COLO668 (cell line): ENCODE results near the gene TMC3.

ENCODE experiments used
- DNase-seq: peaks from one replicate; lab custom pipeline; 2025; ENCODE audit not compliant: unreplicated experiment; lab: John Stamatoyannopoulos, UW

TMC3 gene

DNA sequence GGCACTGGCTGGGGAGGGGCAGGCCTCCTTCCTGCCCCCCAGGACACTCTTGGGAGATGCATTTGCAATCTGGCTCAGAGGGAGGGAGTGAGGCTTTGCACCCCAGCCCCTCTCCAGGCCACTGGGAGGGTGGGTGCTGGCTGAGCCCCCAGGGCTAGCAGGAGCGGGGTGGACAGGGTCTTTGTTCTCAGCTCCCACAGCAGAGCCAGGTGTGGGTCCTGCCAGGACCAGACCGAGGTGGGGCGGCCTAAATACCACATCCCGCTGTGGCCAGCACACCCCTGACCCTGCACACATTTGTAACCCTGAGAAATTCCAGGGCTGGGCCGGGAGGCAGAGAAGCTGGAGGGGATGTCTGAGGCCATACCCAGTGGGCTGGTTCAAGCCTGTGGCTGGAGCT, 91.1 kb downstream of the TMC3 start:
- DNase-seq: no peak

DNA sequence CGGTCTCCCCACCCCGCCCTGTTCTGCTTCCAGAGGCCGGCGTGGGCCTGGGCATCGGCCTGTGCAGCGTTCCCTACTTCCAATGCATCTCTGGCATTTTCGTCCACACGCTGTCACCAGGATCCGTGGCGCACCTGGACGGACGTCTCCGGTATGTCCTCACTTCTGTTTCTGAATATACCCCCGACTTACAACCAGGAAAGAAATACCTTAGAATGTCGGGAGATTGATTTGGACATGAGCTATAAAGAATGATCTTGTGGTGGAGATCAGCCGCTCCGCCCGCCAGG, 91.5 kb downstream of the TMC3 start:
- DNase-seq: no peak

GRCh38 chr15:81281766-81282605, 92.0 kb downstream of the TMC3 start:
- no peak for DNase-seq

DNA sequence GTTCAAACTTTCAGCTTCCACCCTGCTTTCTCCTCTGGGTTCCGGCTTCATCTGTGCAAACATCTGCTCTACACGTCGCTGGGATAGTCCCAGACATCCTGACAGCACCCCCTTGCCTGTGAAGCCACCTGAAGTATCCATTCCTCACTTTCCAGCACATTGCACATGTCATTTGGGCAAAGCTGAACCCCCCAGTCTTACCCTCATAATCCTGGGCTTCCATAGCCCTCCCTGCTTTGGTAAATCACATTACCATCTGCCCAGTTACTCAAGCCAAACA, 92.6 kb downstream of the TMC3 start:
- DNase-seq: no peak
